8988T (cell line): Measurements from ENCODE around the gene TMEM221.

ENCODE experiments used
- DNase-seq: peaks from one replicate; pipeline ENCODE4 v3.0.0; 2011

Gene TMEM221

GRCh38 chr19:17436874-17437267, 11.6 kb downstream of the TMEM221 start:
- no peak for DNase-seq

- DNase-seq: no peak
Measured at GRCh38 chr19:17436094-17436873, 12.2 kb downstream of the TMEM221 start.

GRCh38 chr19:17435218-17435617, 13.2 kb downstream of the TMEM221 start:
- DNase-seq: no peak

GRCh38 chr19:17431417-17431816, 17.1 kb downstream of the TMEM221 start:
- no peak for DNase-seq

- no peak for DNase-seq
Measured at GRCh38 chr19:17429641-17430113, 18.8 kb downstream of the TMEM221 start.

GRCh38 chr19:17424743-17425365, 23.6 kb downstream of the TMEM221 start:
- peak; percentile 78 for DNase-seq

- DNase-seq: no peak
Measured at GRCh38 chr19:17423429-17424208, 24.8 kb downstream of the TMEM221 start.

- no peak for DNase-seq
Measured at GRCh38 chr19:17421942-17422341, 26.5 kb downstream of the TMEM221 start.

GRCh38 chr19:17420475-17420924, 28.0 kb downstream of the TMEM221 start:
- peak; percentile 70 for DNase-seq

- peak; percentile 89 for DNase-seq
Measured at GRCh38 chr19:17419621-17420474, 28.6 kb downstream of the TMEM221 start, which contains the start of gene MVB12A. MVB12A (plus strand) TSS chr19:17420047; CDS start chr19:17420136, 89 bp downstream.

GRCh38 chr19:17419154-17419620, 29.3 kb downstream of the TMEM221 start:
- DNase-seq: no peak

GRCh38 chr19:17418710-17419109, 29.8 kb downstream of the TMEM221 start:
- DNase-seq: no peak

- DNase-seq: no peak
Measured at GRCh38 chr19:17415121-17415520, 33.3 kb downstream of the TMEM221 start.

- no peak for DNase-seq
Measured at GRCh38 chr19:17414097-17414496, 34.4 kb downstream of the TMEM221 start.

- no peak for DNase-seq
Measured at GRCh38 chr19:17411801-17412200, 36.7 kb downstream of the TMEM221 start.

GRCh38 chr19:17409990-17410389, 38.5 kb downstream of the TMEM221 start:
- DNase-seq: no peak

GRCh38 chr19:17406887-17407196, 41.6 kb downstream of the TMEM221 start:
- DNase-seq: no peak

- DNase-seq: no peak
Measured at GRCh38 chr19:17406046-17406886, 42.2 kb downstream of the TMEM221 start.

- no peak for DNase-seq
Measured at GRCh38 chr19:17405250-17406045, 43.0 kb downstream of the TMEM221 start, which contains the start of gene BST2. BST2 (minus strand) TSS chr19:17405630; CDS start chr19:17405575, 55 bp downstream.

GRCh38 chr19:17404621-17405249, 43.7 kb downstream of the TMEM221 start:
- DNase-seq: no peak
